ENCODE measurements around the gene CADPS2. TPM values are rescaled to one million over a fixed set of nuclear protein-coding genes. Genes with fewer than 3 reads are reported as not detected.

CADPS2 gene
- total and polyA plus RNA-seq, 2 of the 8 experiments (the other 6 are each of a cell fraction or from before 2014, with no cell fraction given) = 8.9 to 22.3 TPM

DNA sequence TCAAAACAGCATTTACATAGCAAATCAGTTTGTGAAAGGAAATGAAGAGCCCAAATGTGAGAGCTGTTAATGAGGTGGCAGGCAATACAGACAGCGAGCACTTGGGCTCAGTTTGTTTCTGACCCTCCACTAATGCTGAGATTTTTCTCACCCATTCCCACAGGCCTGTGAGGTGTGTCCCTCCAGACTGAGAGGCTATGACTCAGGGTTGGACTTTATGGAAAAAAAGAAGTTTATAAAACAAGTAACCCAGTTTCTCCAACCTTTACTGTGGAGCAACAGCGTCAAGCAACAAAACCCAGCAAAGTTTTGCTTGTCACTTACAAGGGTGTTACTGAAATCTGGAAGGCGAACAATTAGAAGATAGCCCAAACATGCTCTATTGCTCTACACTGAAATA is 576.8 kb downstream of the CADPS2 start:
- ChIA-PET CTCF (ENCODE audit: partially characterized antibody) (interaction anchor here (0.9 to 3.1 kb wide), 4 partner anchors 85 to 219 kb away, joined by 3 to 11 read pairs (median 5); no protein-coding TSS in a partner anchor), POLR2A (ENCODE audit: partially characterized antibody) (no interaction called here)
- no peak for FAIRE-seq
- WGBS, 2 experiments (ENCODE audit: extremely low coverage in 1 of 2, insufficient coverage in 1 of 2, insufficient read length in 1 of 2, insufficient replicate concordance in 2 of 2, low coverage in 1 of 2, low lambda C conversion rate in 2 of 2, missing lambda C conversion rate in 1 of 2) = 14% methylated on average over 3 of the region's 3 CpGs; no CpG with 5 or more reads in 1 of the 2 experiments
- H3K36me3 ChIP-seq (ENCODE audit: control insufficient read depth in 2 of 4, insufficient read depth in 4 of 4, low read length in 3 of 4) = peaks cover 0 to 8% (median 0%) of the 10 kb centered on the region in 4 experiments; a peak in 1 of 8 replicates
- peaks cover 0 to 26% of the 10 kb centered on the region in 2 experiments; a peak in 3 of 4 replicates for H3K79me2 ChIP-seq (ENCODE audit: control insufficient read depth in 1 of 2, insufficient read depth in 2 of 2, low read length in 2 of 2)
- H3K14ac ChIP-seq (ENCODE audit: insufficient read length) = no peak overlapping the region
- no peak overlapping the region for H3K9ac ChIP-seq (replicated peaks in 1 of 4; ENCODE audit: extremely low read depth in 1 of 4, low read depth in 3 of 4, low read length in 3 of 4)
- H3K23ac ChIP-seq (ENCODE audit: insufficient read length) = no peak overlapping the region
- H3K23me2 ChIP-seq (ENCODE audit: low read depth, low read length) = peaks cover 33% of the 10 kb centered on the region; the same call in 1 of the 2 replicates
- H3K4ac ChIP-seq (replicated peaks; ENCODE audit: insufficient read length, low read depth, low read length) = no peak overlapping the region
- no peak overlapping the region; the same call in 1 of the 2 replicates for H2BK20ac ChIP-seq (ENCODE audit: low read length)
- no peak overlapping the region for H4K5ac ChIP-seq (ENCODE audit: insufficient read length, low read depth, low read length)
- H2AFZ ChIP-seq (ENCODE audit: low read length) = no peak overlapping the region
- H3K4me1 ChIP-seq (replicated peaks in 1 of 4; ENCODE audit: control insufficient read depth in 3 of 4, insufficient read depth in 4 of 4, low read length in 3 of 4) = peaks cover 7 to 21% (median 17%) of the 10 kb centered on the region in 4 experiments; a peak in 6 of 7 replicates
- H4K20me1 ChIP-seq (replicated peaks in 1 of 2; ENCODE audit: control insufficient read depth in 1 of 2, insufficient read depth in 2 of 2, low read length in 2 of 2) = no peaks in the 10 kb centered on the region
- no peak overlapping the region for H3K56ac ChIP-seq (replicated peaks; ENCODE audit: insufficient read length, low read depth, low read length)
- no peak overlapping the region for H4K91ac ChIP-seq (replicated peaks; ENCODE audit: insufficient read length, low read length)
- no peak overlapping the region for H2BK5ac ChIP-seq (ENCODE audit: low read depth, low read length)
- H3K18ac ChIP-seq (ENCODE audit: extremely low read depth, low read length) = no peak overlapping the region; the same call in 1 of the 2 replicates
- no peaks in the 10 kb centered on the region for H3K79me1 ChIP-seq (ENCODE audit: low read depth, low read length)
- H3K27ac ChIP-seq (ENCODE audit: low read depth, low read length) = no peak overlapping the region
- TF ChIP-seq CEBPB (IDR thresholded peaks at IDR 0.05; ENCODE audit: low read depth, low read length) = no peak
- no peak overlapping the region for H4K8ac ChIP-seq (ENCODE audit: extremely low read depth, insufficient read depth, low read length)
- H2BK15ac ChIP-seq (ENCODE audit: low read length) = no peak overlapping the region
- no peak overlapping the region for H2BK120ac ChIP-seq (replicated peaks; ENCODE audit: low read depth, low read length)
- no peaks in the 10 kb centered on the region for H3K9me3 ChIP-seq (ENCODE audit: insufficient read depth in 2 of 2, low read depth in 1 of 2, low read length in 1 of 2)
- peaks cover 0 to 59% (median 30%) of the 10 kb centered on the region in 4 experiments; a peak in 6 of 7 replicates for H3K27me3 ChIP-seq (replicated peaks in 1 of 4; ENCODE audit: control insufficient read depth in 3 of 4, extremely low read depth in 1 of 4, insufficient read depth in 3 of 4, low read length in 3 of 4)
- H3K4me2 ChIP-seq (ENCODE audit: insufficient read depth in 1 of 2, low read depth in 2 of 2, low read length in 2 of 2) = peak overlapping the region; percentile 78 to 79
- DNase-seq (ENCODE audit: low read depth in 1 of 2, low spot score in 2 of 2) = no peak
- no peak overlapping the region for H2AK5ac ChIP-seq (ENCODE audit: low read depth, low read length)
- H3K4me3 ChIP-seq (ENCODE audit: extremely low read depth in 1 of 4, insufficient read depth in 2 of 4, low read depth in 3 of 4, low read length in 4 of 4) = peak overlapping the region; percentile 70 to 89 (median 84)
- no peak overlapping the region for H2BK12ac ChIP-seq (ENCODE audit: low read depth, low read length)

Measured in H1 (cell line).